H54 (cell line): Measurements from ENCODE around the gene CCDC137.

Experiments used
- DNase-seq: peaks from one replicate; pipeline ENCODE4 v3.0.0; 2011; ENCODE audit warnings: low spot score, mixed read lengths; ENCODE audit not compliant: insufficient read length
- FAIRE-seq: peaks from 3 replicates; lab custom pipeline; 2011; peaks lifted over from hg19 to GRCh38; lab: Jason Lieb, UNC
- POLR2A ChIP-seq: IDR thresholded peaks from 2 replicates; pipeline ENCODE4 v1.6.1; 2011; ENCODE audit warnings: low read depth, mild to moderate bottlenecking, low read length

Gene CCDC137

GRCh38 chr17:81715872-81716673 is 49.5 kb downstream of the CCDC137 start:
- DNase-seq (no peak), FAIRE-seq (no peak)
- TF ChIP-seq POLR2A: no peak

- FAIRE-seq: no peak
- no peak for TF ChIP-seq POLR2A
These were observed 50.1 kb downstream of the CCDC137 start for GRCh38 chr17:81716674-81716996.

GRCh38 chr17:81717049-81717765 is 50.7 kb downstream of the CCDC137 start:
- no peak for TF ChIP-seq POLR2A
- no peak for DNase-seq
- FAIRE-seq: no peak

More at GRCh38 chr17:81716674-81716996, 50.1 kb downstream of the CCDC137 start:
- no peak for DNase-seq

- no peak for FAIRE-seq
- no peak for TF ChIP-seq POLR2A
- DNase-seq: no peak
These were observed 51.2 kb downstream of the CCDC137 start for GRCh38 chr17:81717766-81718089.

- FAIRE-seq: no peak
- no peak for TF ChIP-seq POLR2A
- no peak for DNase-seq
These were observed 53.1 kb downstream of the CCDC137 start for GRCh38 chr17:81719410-81720266.

GRCh38 chr17:81720267-81721071 is 53.9 kb downstream of the CCDC137 start:
- no peak for TF ChIP-seq POLR2A
- FAIRE-seq (no peak), DNase-seq (no peak)

- TF ChIP-seq POLR2A: no peak
- DNase-seq (peak; percentile 51), FAIRE-seq (no peak)
These were observed 55.9 kb downstream of the CCDC137 start for GRCh38 chr17:81722184-81723120.
